ENCODE data around the gene IFI27L2.

DNA sequence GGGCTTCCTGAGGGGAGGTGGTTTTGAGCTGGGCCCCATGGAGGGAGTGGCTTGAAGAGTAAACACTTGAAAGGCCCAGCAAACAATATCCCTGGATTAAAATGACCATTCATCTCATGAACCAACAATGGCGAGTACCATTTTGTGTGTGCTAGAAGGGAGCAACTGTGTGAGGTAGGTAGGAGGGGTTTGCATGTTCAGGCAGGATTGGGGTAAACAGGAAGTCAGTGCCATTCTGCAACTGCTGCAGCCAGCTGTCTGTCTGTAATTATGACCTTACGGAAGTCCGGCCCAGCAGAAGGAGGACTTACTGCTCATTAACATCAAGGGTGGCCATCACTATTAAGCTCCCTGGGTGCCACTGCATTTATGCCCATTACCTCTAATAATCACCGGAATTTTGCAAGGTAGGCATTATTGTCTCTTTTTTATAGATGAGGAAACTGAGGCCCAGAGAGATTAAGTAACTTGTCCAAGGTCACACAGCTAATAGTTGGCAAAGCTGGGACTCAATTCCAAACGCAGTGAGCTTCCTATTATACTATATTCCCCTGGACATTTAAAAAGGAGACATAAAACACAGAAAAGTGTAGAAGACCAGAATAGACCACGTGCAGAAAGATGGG is 16.6 kb upstream of the IFI27L2 start:
- TF ChIP-seq, protein P1, sequence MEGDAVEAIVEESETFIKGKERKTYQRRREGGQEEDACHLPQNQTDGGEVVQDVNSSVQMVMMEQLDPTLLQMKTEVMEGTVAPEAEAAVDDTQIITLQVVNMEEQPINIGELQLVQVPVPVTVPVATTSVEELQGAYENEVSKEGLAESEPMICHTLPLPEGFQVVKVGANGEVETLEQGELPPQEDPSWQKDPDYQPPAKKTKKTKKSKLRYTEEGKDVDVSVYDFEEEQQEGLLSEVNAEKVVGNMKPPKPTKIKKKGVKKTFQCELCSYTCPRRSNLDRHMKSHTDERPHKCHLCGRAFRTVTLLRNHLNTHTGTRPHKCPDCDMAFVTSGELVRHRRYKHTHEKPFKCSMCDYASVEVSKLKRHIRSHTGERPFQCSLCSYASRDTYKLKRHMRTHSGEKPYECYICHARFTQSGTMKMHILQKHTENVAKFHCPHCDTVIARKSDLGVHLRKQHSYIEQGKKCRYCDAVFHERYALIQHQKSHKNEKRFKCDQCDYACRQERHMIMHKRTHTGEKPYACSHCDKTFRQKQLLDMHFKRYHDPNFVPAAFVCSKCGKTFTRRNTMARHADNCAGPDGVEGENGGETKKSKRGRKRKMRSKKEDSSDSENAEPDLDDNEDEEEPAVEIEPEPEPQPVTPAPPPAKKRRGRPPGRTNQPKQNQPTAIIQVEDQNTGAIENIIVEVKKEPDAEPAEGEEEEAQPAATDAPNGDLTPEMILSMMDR (IDR thresholded peaks at IDR 0.05; ENCODE audit: insufficient read depth, low read length), result no peak
- TF ChIP-seq, protein P2, sequence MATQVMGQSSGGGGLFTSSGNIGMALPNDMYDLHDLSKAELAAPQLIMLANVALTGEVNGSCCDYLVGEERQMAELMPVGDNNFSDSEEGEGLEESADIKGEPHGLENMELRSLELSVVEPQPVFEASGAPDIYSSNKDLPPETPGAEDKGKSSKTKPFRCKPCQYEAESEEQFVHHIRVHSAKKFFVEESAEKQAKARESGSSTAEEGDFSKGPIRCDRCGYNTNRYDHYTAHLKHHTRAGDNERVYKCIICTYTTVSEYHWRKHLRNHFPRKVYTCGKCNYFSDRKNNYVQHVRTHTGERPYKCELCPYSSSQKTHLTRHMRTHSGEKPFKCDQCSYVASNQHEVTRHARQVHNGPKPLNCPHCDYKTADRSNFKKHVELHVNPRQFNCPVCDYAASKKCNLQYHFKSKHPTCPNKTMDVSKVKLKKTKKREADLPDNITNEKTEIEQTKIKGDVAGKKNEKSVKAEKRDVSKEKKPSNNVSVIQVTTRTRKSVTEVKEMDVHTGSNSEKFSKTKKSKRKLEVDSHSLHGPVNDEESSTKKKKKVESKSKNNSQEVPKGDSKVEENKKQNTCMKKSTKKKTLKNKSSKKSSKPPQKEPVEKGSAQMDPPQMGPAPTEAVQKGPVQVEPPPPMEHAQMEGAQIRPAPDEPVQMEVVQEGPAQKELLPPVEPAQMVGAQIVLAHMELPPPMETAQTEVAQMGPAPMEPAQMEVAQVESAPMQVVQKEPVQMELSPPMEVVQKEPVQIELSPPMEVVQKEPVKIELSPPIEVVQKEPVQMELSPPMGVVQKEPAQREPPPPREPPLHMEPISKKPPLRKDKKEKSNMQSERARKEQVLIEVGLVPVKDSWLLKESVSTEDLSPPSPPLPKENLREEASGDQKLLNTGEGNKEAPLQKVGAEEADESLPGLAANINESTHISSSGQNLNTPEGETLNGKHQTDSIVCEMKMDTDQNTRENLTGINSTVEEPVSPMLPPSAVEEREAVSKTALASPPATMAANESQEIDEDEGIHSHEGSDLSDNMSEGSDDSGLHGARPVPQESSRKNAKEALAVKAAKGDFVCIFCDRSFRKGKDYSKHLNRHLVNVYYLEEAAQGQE (IDR thresholded peaks at IDR 0.05; ENCODE audit: insufficient replicate concordance, low read depth), result no peak
- TF ChIP-seq POLR2AphosphoS5 (IDR thresholded peaks at IDR 0.05; ENCODE audit: low read depth) (no peak), SPI1 (IDR thresholded peaks at IDR 0.05; ENCODE audit: borderline replicate concordance, low read depth) (no peak), GABPA (IDR thresholded peaks at IDR 0.05; ENCODE audit: low read depth) (no peak)

Measured in HL-60 (cell line).